Placental epithelial cell (primary cell): Measurements from ENCODE around the gene MERTK. TPM values are rescaled to one million over a fixed set of nuclear protein-coding genes. Genes with fewer than 3 reads are reported as not detected.

Experiments
- small RNA-seq: library from RNA; depleted of rRNA; stranded (forward); fragments of <200 nt; gene quantifications from one replicate; pipeline ENCODE3, GENCODE V24; 2012
- total RNA-seq: library from RNA; depleted of rRNA; stranded (reverse); fragments of >200 nt; gene quantifications from 2 replicates; pipeline ENCODE4 v1.2.3, GENCODE V29; 2012

The MERTK gene
- 31.3 and 54.2 TPM in 2 replicates for total RNA-seq

DNA sequence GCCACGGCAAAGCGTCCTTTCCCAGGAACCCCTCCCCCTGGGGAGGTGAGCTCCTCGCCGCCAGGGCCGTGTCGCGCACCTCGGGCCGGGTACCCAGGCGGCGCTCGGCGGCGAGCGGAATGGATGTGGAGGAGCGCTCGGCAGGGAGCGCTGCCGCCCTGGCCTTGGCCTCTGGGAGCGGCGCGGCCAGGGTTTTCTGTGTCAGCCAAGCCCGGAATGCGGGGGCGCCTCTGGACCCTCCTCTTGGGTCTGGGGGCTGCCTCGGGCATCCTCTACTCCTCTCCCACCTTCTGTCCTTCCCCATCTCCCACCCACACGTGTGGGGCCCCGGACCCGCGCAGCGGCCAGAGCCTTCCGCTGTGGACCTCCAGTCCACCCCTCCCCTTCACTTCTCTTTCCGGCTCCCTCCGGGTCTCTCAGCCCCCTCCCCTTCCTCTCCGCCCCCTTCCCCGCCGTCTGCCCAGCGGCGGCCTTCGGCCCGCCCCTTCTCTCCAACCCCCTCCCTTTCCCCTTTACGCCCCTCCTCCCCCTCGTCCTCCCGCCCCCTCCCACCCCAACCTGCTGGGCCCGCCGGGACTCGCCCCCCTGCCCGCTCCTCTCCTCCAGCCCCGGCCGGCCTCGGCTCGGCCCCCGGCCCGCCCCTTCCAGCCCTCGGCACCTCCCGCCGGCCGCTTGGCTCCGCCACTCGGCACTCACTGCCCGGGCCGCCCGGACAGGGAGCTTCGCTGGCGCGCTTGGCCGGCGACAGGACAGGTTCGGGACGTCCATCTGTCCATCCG, at the start of gene MERTK:
Gene MERTK, plus strand, starts transcription at position 684 of the 779 bp plus-strand sequence. CDS start 129 bp downstream, outside the sequence.

GRCh38 chr2:111883661-111884591, 14.5 kb upstream of the MERTK start, which contains the start of gene ANAPC1:
Gene ANAPC1, minus strand, starts transcription at chr2:111884193. Its CDS starts 3,368 bp downstream, at chr2:111880825.

GRCh38 chr2:112054847-112055729, 156.7 kb downstream of the MERTK start, which contains the start of gene TMEM87B:
Gene TMEM87B, plus strand, starts transcription at chr2:112055269. Its CDS starts 323 bp downstream, at chr2:112055592.

Small RNAs within 50 kb of the gene (small RNA-seq; reads per million reads assigned to genes)
- gene RN7SL297P: not detected

Other genes with a start within 250 kb of the MERTK start
- 39.7 and 49.9 TPM in 2 replicates for gene ANAPC1, start 14.4 kb upstream of the MERTK start, total RNA-seq
- 20.8 and 29.4 TPM in 2 replicates for gene TMEM87B, start 156.7 kb downstream of the MERTK start, total RNA-seq
- gene FBLN7, start 239.8 kb downstream of the MERTK start, total RNA-seq: 4.6 and 26.7 TPM in 2 replicates